Tibial nerve (tissue), 4 donors: ENCODE results near the gene OSTC. TPM values are rescaled to one million over a fixed set of nuclear protein-coding genes. Genes with fewer than 3 reads are reported as not detected.

Source experiments
- DNase-seq, 2 donors: peaks; one replicate each; pipeline ENCODE4 v3.0.0-alpha.2; 2019; ENCODE audit warnings: low spot score in 2 of 2
- H3K27ac ChIP-seq, 4 donors: fragments of 200-600 bp; sonication (generic) in 3 of 4; one replicate each; pipeline ENCODE4 v1.5.1; 2017 to 2019; ENCODE audit warnings: mild to moderate bottlenecking in 1 of 4
- H3K27me3 ChIP-seq, 2 donors: fragments of 200-600 bp; sonication (generic) in 1 of 2; one replicate each; pipeline versions ENCODE4 v1.5.1 to v1.6.0; 2017 to 2019
- H3K36me3 ChIP-seq, 3 donors: fragments of 200-600 bp; sonication (generic); one replicate each; pipeline ENCODE4 v1.5.1; 2018 to 2019
- H3K4me1 ChIP-seq, 4 donors: fragments of 200-600 bp; sonication (generic) in 3 of 4; one replicate each; pipeline ENCODE4 v1.5.1; 2017 to 2019
- H3K4me3 ChIP-seq, 4 donors: fragments of 200-600 bp; sonication (generic) in 3 of 4; one replicate each; pipeline ENCODE4 v1.5.1; 2017 to 2019; ENCODE audit warnings: mild to moderate bottlenecking in 1 of 4, moderate library complexity in 1 of 4
- H3K9me3 ChIP-seq, 4 donors: fragments of 200-600 bp; sonication (generic) in 3 of 4; one replicate each; pipeline ENCODE4 v1.5.1; 2017 to 2019
- EP300 ChIP-seq, 2 donors: sonication (generic); formaldehyde crosslinking; IDR thresholded peaks; one replicate each; pipeline ENCODE4 v1.6.1; 2017; ENCODE audit warnings: antibody characterized with exemption in 2 of 2, mild to moderate bottlenecking in 1 of 2
- POLR2A ChIP-seq, 2 donors: fragments of 450-650 bp; IDR thresholded peaks; one replicate each; pipeline ENCODE4 v1.6.1; 2017; ENCODE audit warnings: antibody characterized with exemption in 2 of 2, mild to moderate bottlenecking in 2 of 2, moderate library complexity in 2 of 2
- WGBS, 2 donors: methylation state at CpG; one replicate each; pipeline ENCODE4 v1.1.5; 2018; 5-methylcytosine and 5-hydroxymethylcytosine counted together
- total RNA-seq, 4 donors: library from RNA; depleted of rRNA; stranded (reverse); fragments of >200 nt; gene quantifications; one replicate each; pipeline ENCODE4 v1.1.0, GENCODE V29; 2016
- TF ChIP-seq, protein P1 (sequence below), 5 experiments: fragments of 200-600 bp in 3 of 5; fragments of 450-650 bp in 2 of 5; sonication (generic) in 3 of 5; IDR thresholded peaks; one replicate each; pipeline ENCODE4 v1.5.1; 2016 to 2019; ENCODE audit warnings: antibody characterized with exemption in 5 of 5, mild to moderate bottlenecking in 3 of 5, moderate library complexity in 2 of 5

OSTC gene
- total RNA-seq, 4 donors from 2014 or later: 36.4 to 63.0 (median 46.6) TPM

DNA sequence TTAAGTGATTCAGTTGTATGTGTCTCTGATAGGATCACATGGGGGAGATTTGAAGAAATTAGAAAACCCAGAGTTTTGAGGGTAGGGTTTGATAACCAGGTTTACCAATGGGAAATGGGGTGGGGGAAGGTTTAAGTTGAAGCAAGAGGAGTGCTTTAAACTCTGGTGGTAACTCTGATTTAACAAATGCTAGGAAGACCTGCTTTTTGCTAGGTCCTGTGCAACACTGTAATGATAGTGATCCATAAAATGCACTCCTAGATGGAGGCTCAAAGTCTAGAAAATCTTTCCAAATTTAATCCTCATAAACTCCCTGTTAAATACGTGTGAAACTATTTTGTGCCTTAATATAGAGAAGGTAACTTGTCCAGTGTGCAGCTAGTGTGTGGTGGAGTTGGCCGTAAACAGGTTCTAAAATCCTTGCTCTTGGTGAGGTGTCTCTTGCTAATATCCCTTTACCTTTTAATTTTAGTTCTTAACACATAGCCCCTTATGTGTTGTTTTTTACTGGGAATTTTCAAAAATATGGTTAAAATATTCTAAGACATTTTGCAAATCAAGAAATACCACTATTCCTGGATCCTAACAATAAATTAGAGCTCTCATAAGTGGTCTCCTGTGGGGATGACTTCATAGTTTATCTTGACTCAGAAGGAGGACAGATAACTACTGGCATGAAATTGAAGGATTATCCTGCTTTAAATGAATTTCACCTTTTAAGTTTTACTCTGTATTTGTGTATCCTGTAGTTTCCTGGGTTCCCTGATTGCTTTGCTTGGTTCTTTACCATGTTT, 25.9 kb upstream of the OSTC start:
- TF ChIP-seq, protein P1, sequence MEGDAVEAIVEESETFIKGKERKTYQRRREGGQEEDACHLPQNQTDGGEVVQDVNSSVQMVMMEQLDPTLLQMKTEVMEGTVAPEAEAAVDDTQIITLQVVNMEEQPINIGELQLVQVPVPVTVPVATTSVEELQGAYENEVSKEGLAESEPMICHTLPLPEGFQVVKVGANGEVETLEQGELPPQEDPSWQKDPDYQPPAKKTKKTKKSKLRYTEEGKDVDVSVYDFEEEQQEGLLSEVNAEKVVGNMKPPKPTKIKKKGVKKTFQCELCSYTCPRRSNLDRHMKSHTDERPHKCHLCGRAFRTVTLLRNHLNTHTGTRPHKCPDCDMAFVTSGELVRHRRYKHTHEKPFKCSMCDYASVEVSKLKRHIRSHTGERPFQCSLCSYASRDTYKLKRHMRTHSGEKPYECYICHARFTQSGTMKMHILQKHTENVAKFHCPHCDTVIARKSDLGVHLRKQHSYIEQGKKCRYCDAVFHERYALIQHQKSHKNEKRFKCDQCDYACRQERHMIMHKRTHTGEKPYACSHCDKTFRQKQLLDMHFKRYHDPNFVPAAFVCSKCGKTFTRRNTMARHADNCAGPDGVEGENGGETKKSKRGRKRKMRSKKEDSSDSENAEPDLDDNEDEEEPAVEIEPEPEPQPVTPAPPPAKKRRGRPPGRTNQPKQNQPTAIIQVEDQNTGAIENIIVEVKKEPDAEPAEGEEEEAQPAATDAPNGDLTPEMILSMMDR (IDR thresholded peaks at IDR 0.05): no peak
- no peak for DNase-seq
- Histone ChIP-seq H3K9me3 (no peaks in the 10 kb centered on the region), H3K4me3 (no peak overlapping the region), H3K36me3 (peaks cover 0 to 78% (median 27%) of the 10 kb centered on the region in 3 donors), H3K27ac (no peak overlapping the region), H3K27me3 (no peaks in the 10 kb centered on the region), H3K4me1 (peaks cover 0 to 34% (median 17%) of the 10 kb centered on the region in 4 donors)
- WGBS, 2 donors: 74 to 79% methylated on average over 2 of the region's 2 CpGs

DNA sequence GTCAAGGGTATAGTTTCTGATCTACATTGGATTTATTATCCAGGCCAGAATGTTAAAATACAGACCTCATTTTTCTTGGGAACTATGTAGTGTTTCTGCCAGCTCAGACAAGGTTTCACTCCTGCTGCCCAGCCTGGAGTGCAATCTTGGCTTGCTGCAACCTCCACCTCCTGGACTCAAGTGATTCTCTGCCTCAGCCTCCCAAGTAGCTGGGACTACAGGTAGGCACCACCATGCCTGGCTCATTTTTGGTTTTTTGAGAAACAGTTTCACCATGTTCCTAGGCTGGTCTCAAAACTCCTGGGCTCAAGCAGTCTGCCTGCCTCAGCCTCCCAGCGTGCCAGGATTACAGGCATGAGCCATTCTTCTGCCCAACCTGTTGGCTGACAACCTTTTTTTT, 24.3 kb upstream of the OSTC start:
- H3K36me3 ChIP-seq: peaks cover 0 to 94% (median 27%) of the 10 kb centered on the region in 3 donors
- H3K27ac ChIP-seq: no peak overlapping the region
- H3K9me3 ChIP-seq: no peaks in the 10 kb centered on the region
- TF ChIP-seq POLR2A (IDR thresholded peaks at IDR 0.05): no peak
- no peak for TF ChIP-seq EP300 (IDR thresholded peaks at IDR 0.05)
- TF ChIP-seq, protein P1 (IDR thresholded peaks at IDR 0.05): no peak
- peaks cover 0 to 28% (median 13%) of the 10 kb centered on the region in 4 donors for H3K4me1 ChIP-seq
- 83 to 95% methylated on average over 1 of the region's 1 CpG for WGBS, 2 donors
- DNase-seq: no peak
- no peak overlapping the region for H3K4me3 ChIP-seq
- H3K27me3 ChIP-seq: no peaks in the 10 kb centered on the region

DNA sequence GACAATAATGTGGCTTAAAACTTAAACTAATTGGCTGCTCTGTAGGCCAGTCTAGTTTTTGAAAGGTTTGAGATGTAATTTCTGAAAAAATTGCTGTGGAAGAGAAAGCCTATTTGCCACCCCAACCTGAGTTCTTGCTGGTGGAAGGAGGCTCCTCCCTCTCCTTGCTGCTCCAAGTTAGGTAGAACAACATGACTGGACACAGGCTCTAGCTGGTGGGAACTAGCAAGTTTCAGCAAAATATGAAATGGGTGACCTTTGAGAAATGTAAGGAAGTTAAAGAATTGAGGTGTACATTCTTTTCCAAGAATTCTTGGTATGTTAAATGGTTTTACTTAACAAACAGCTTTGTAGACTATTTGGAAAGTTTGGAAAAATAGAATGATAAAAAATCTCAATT, 22.0 kb upstream of the OSTC start:
- Histone ChIP-seq H3K36me3 (peaks cover 0 to 99% (median 27%) of the 10 kb centered on the region in 3 donors), H3K9me3 (no peaks in the 10 kb centered on the region), H3K4me1 (peaks cover 0 to 4% (median under 1%) of the 10 kb centered on the region in 4 donors), H3K27ac (no peak overlapping the region), H3K27me3 (no peaks in the 10 kb centered on the region), H3K4me3 (no peak overlapping the region)
- TF ChIP-seq POLR2A (IDR thresholded peaks at IDR 0.05): no peak
- no peak for TF ChIP-seq EP300 (IDR thresholded peaks at IDR 0.05)
- TF ChIP-seq, protein P1 (IDR thresholded peaks at IDR 0.05): no peak
- DNase-seq: no peak

DNA sequence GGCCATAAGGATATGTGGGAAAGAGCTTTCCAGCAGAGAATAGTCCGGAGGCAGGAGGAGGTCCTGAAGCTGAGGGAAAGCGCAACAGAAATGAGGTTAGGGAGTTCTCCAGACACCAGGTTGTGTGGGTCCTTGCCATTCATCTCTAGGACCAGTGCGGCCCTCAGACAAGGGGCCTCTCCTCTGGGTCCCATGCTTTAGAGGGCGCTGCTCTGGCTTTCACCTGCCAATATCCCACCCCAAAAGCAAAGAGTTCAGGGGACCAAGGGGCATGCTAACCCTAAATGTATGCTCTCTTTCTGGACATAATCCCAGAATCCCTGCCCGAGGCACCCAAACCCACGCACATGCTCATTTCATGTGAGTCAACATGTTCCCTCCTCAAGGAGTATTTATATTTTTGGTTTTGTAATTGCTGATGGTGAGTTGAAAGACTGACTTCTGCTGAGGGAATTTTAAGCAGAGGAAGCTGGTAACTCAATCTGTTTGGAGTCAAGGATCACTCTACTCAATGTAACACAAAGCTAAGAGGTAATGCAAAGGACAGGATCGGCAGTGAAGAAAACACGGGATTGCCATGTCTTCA, 15.2 kb upstream of the OSTC start:
- no peak for DNase-seq
- Histone ChIP-seq H3K27me3 (no peaks in the 10 kb centered on the region), H3K4me1 (no peaks in the 10 kb centered on the region), H3K27ac (no peak overlapping the region), H3K36me3 (peaks cover 0 to 61% (median 0%) of the 10 kb centered on the region in 3 donors), H3K4me3 (no peak overlapping the region), H3K9me3 (no peaks in the 10 kb centered on the region)
- 81 to 84% methylated on average over 8 of the region's 8 CpGs for WGBS, 2 donors
- no peak for TF ChIP-seq POLR2A (IDR thresholded peaks at IDR 0.05)
- TF ChIP-seq EP300 (IDR thresholded peaks at IDR 0.05): no peak
- TF ChIP-seq, protein P1 (IDR thresholded peaks at IDR 0.05): no peak

DNA sequence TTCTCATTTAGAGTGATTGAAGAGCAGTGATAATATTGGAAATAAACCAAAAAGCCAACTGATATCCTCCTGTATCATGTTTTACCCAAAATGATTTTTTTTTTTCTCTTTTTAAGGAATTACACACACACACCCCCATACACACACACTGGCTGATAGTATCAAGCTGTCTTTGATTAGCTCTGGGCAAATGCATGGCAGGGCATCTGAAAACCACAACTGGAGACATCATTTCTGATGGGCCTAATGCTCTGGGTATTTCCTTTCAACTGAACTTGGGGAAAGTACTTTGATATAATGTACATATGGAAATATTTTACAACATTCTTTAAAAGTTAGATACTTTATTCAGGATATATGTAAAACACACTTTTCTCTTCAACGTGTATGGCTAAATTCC, 14.2 kb upstream of the OSTC start:
- no peaks in the 10 kb centered on the region for H3K9me3 ChIP-seq
- WGBS, 2 donors: 55 to 56% methylated on average over 1 of the region's 1 CpG
- no peaks in the 10 kb centered on the region for H3K27me3 ChIP-seq
- peaks cover 0 to 50% (median 0%) of the 10 kb centered on the region in 3 donors for H3K36me3 ChIP-seq
- no peak for DNase-seq
- TF ChIP-seq, protein P1 (IDR thresholded peaks at IDR 0.05): no peak
- TF ChIP-seq POLR2A (IDR thresholded peaks at IDR 0.05) (no peak), EP300 (IDR thresholded peaks at IDR 0.05) (no peak)
- no peak overlapping the region for H3K27ac ChIP-seq
- H3K4me1 ChIP-seq: no peaks in the 10 kb centered on the region
- H3K4me3 ChIP-seq: no peak overlapping the region
